GM11168 (cell line): Measurements from ENCODE around the gene SLC24A1.
"Not testable (repeated sequence)": the region's sequence is repeated elsewhere in the genome, so short reads cannot be mapped to it uniquely, and the experiment has no call there.

Source experiments
- in situ Hi-C: fragments of 300-500 bp; cut with MboI; formaldehyde crosslinking; loops from one replicate; pipeline ENCODE4 v1.12.0; 2022; ENCODE audit warnings: low sequenced_read_pairs; ENCODE audit not compliant: unreplicated experiment

Gene SLC24A1

DNA sequence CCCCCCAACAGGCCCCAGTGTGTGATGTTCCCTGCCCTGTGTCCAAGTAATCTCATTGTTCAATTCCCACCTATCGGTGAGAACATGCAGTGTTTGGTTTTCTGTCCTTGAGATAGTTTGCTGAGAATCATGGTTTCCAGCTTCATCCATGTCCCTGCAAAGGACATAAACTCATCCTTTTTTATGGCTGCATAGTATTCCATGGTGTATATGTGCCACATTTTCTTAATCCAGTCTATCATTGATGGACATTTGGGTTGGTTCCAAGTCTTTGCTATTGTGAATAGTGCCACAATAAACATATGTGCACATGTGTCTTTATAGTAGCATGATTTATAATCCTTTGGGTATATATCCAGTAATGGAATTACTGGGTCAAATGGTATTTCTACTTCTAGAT is 5.9 kb upstream of the SLC24A1 start:
- in situ Hi-C loops, result not testable (repeated sequence)

DNA sequence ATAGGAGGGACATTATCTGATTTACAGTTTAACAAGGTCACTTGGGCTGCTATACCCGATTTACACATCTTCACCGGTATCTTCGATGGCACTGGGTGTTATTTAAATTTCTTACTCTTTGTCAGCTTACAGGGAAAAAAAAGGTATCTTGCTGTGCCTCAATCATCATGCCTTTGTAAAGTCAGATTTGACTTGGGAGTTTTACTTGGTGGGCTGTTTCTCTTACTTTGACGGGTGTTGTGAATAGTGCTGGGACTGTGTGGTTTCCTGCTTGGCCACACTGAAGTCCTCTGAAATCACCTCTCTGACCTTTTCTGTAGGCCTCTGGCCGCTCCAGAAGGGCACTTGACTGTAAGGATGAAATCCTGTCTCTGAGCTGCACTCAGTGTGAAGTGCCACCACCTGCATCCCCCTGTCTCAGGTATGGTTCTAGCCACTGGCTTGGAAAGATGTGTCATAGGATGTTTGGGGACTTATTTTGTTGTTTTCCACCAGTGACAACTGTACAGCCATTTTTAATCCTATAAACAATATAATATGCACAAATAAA is 3.1 kb upstream of the SLC24A1 start:
- in situ Hi-C loops, result no loop called here

DNA sequence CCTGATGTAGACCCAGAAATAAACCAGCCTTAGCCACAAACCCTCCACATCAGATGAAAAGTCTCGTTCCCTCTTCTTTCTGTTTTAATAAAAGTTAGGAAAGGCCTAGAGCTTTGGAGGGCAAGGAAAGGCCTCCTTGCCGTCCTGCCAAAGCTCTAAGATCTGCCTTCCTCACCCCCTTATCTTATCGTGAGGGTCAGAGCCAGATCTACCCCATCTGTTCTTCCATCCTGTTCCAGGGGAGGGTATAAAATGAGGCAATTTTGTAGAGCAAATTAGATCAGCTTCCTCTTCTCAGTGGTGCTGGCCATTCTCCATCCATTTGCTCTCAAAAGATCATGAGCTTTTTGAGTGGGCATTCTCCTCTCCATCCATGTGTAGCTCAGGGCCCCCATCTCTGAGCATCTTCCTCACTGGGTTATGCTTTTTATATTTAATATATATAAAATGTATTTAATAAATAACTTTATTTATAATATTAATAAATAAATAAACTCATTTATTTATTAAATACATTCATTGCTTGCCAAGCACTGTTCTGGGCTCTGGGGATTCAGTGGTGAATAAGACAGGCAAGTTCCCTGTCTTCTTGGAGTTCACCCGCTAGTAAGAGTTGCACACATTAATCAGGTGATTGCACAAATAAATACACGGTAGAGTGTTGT is 2.0 kb upstream of the SLC24A1 start:
- in situ Hi-C loops, result no loop called here

DNA sequence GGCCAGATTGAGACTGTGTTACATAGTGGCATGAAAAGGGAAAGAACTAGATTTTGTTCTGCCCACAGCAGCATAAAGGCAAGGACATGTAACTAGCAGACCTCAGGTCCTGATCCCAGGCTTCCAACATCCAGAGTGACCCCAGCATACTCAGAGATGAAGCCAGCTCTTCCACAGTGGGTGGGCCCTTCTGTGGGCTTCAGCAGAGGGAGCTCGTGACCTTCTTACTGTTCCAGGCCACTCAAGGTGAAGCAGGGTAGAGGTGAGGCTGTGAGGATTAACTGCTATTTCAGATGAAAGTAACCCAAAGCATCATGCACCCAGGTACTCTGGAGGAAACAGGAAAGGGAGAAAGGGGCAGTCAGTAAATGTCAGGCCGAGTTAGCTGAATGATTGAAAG is 905 bp upstream of the SLC24A1 start:
- in situ Hi-C loops, result no loop called here

DNA sequence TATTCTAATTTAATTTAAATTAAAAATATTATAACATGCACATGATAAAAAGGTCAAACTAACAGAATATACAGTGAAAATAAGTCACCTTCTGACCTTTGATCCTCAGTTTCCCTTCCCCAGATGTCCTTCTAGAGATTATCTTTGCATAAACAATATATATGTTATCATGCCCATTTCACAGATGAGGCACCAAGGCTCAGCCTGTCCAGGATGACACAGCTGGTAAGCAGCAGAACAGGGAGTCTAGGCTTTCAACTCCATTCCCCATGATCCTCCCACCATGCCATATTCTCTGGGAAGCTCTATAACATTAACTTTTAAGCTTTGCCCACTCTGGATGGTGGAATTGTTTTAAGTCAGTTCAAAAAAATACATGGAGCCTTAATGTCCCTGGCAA is 1.4 kb downstream of the SLC24A1 start:
- in situ Hi-C loops, result no loop called here

DNA sequence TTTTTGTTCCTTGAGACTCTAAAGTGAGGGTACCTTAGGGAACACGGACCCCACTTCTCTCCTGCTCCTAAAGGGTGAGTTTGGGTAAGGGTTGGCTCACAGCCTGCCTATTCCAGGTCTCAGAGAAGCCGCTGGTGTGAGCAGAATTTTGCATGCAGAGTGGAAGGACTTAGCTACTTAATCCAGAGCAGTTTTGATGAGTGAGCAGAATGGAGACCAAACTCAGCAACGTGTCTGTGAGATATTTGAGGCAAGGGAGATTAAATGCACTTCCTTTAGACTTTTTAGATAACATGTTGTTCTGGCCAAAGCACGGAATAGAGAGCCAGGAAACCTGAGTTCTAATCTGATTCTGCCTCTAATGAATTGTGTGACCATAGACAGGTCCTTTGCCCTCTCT is 5.1 kb downstream of the SLC24A1 start:
- in situ Hi-C loops, result no loop called here

DNA sequence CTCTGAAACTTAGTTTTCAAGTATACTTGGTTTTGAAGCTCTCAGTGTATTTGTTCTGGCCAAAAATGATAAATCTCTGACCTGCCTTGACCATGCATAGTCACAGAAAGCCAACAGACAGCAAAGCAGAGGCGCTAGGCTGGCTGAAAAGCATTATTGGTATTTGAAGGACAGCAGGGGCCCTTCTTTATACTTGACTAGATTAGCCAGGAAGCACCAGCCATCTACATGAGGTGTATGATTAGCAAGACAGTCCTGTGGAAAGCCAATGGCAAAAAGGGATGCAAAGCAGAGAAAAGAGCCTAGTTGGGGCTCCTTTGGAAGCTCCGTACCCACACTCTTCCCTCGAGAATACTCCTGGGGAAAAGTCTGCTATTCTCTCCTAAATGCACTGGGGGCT is 7.8 kb downstream of the SLC24A1 start:
- in situ Hi-C loops, result no loop called here

DNA sequence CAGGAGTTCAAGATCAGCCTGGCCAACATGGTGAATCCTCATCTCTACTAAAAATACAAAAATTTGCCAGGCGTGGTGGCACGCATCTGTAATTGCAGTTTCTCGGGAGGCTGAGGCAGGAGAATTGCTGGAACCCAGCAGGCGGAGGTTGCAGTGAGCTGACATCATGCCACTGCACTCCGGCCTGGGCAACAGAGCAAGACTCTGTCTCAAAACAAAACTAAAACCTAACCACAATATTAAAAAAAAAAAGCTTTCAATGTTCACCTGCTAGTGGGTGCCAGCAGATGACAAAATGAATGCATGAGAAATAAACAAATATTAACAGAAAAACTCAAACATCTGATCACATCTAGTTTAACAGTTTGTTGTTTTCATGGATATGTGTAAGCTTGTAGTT is 9.0 kb downstream of the SLC24A1 start:
- in situ Hi-C loops, result no loop called here

DNA sequence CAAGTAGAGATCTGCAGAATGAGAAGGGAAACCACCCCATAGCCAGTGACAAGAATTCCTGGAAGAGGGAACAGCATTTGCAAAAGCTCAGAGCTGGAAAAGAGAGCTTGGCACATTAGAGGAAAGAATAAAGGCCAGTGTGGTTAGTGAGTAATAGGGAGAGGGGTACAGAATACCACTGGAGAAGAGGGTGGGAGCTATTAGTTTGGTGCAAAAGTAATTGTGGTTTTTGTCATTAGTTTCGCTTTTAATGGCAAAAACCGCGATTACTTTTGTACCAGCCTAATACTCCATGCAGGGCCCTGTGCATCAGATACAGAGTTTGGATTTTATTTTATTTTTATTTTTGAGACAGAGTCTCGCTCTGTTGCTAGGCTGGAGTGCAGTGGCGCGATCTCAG is 9.8 kb downstream of the SLC24A1 start:
- in situ Hi-C loops, result no loop called here

DNA sequence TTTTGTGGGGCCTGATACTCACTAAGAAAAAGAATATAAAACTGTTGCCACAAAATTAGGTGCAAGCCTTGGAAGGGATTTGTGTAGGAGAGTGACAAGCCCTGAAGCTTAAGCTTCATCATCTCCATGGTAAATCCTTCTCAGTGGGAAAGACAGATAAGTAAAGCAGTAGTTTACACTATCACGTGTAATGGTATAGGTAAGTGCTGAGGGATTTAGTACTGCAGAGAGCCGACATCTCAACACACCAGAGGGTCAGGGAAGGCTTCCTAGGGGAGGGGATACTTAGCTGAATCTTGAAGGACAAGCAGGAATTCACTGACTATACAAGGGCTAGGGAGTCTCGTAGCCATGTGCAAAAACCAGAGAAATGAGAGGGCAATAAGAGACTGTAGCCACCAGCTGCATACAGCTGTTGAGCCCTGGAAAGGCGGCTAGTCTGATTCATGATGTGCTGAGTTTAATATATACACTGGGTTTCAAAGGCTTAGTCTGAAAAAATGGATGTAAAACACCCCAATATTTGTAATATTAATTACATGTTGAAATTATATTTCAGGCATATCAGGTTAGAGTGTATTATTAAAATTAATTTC is 11.1 kb downstream of the SLC24A1 start:
- in situ Hi-C loops, result no loop called here

DNA sequence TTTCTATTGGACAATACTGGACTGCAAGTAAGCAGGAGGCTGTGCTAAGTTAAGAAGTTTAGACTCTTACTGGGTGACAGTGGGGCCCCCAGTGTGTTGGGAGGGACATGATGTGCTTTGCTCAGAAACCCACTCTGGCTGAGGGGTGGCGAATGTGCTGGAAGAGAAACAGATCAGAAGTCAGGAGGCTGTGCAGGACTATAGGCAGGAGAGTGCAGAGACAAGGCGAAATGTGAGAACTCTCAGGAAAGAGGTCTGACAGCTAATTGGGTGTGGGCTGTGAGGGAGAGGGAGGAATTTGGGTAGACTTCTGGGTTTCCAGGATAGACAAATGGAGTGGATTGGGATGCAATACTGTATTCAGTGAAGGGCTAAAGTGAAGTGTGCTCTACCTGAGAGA is 12.0 kb downstream of the SLC24A1 start:
- in situ Hi-C loops, result no loop called here

DNA sequence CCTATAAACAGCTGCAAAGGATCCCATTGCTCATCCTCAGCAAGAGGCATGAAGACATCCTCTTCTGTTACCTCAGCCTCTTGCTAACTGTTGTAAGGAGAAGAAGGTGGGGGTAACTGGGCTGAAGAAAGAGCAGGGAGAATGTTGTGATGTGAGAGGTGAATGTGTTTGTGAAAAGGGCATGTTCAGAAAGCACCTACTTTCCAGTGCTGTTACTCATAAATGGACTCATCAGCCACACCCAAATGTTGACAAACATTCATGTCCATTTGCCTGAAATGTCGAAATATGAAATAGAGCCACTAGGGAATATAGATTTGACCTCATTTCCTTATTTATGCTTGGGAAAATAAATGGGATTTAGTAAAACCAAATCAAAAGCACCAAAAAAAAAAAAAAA is 12.6 kb downstream of the SLC24A1 start:
- in situ Hi-C loops, result no loop called here

DNA sequence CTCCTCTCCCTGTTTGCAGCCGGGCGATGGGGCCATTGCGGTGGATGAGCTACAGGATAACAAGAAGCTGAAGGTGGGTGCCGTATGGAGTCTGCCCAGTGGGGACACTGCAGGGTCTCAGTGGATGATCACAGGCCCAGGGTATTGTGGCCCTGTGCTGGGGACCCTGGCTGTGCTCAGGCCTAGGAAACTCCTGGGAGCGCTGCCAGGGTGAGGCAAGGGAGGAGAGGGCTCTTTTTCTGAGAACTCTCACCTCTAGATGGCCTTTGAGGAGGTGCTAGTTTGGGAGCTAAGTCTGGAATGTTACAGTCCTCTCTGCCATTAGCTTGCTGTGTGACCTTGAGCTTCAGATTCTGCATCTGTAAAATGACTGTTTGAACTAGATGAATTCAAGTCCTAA is 16.4 kb downstream of the SLC24A1 start:
- in situ Hi-C loops, result no loop called here

DNA sequence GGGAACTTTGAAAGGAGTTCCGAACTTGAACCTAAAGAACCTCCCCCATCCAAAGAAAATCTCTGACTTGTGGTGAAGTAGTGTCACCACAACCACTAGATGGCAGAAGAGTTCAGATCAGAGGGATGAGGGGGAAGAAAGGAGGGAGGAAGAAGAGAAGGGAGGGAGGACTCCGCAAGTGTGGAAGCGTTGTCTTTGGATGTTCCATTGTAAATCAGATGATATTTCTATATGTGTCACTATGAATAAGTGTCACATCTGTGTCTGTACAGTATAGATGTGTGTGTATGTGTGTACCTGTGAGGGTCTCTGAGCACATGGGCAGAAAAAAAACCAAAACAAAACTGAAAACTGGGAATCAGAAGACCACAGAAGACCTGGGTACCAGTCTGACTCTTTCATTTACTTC is 16.9 kb downstream of the SLC24A1 start:
- in situ Hi-C loops, result no loop called here

DNA sequence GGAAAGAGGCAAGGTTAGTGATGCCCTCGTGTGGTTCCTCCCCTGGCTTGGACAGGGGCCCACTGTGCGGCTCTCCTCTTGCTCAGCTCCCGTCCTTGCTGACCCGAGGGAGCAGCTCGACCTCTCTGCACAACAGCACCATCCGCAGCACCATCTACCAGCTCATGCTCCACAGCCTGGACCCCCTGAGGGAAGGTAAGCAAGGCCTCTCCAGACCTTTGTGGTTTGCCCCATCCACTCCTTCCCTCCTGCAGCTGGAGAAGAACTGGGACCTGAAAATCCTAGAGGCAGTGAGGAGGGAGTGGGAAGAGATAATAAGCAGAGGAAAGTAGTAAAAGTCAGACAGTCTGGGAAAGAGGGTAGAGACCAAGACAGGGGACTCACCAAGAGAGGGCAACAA is 17.8 kb downstream of the SLC24A1 start:
- in situ Hi-C loops, result no loop called here

DNA sequence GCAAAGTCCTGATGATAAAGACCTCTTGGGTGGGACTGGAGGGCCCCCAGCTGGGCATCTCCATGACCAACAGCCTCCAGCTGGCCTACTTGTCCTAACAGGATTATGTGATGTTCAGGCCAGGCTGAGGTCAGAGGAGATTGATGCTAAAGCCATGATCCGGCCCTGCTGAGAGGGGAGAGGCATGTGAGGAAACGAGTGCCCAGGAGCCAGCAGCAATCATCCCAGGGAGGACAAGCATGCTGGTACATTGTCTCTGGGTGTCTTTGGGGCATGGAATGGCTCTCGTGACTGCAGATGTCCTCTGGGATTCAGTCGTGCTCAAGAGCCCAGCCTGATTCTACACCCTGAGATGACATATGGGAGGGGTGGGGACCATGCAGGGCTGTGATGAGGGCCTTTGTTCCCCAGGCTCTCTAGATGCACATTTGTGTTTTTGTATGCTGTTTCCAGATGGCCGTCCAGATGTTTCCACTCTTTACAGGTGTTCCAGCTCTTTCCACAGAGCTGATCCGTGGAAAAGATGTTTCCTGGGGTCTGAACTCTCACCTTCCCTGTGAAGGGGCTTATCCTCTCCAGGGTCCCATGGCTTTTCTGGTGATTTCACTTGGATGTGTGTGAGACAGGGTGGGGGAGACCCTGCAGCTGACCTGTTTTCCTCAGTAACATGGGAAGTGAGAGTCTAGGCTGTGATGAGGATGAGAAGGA is 20.2 kb downstream of the SLC24A1 start:
- in situ Hi-C loops, result loop anchor here (5.0 kb wide), 1 partner anchor 210 kb away; no protein-coding TSS in a partner anchor

DNA sequence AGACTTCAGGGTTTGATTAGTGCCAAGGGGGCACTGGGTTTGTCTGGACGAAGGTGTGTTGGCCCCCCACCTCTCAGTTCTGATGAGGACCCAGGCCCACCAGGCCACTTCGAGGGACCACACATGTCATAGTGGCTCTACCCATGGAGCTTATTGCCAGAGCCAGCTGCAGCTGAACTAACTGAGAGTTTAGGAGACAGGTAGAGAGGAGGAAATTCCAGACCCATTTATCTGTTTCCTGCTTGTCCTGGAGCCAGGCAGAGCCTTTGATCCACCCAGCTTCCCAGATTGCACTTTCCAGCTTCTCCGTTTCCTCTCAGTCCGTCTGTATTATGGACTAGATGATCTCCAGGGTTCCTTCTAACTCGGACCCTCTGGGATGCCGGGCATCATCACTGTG is 20.9 kb downstream of the SLC24A1 start:
- in situ Hi-C loops, result loop anchor here (5.0 kb wide), 1 partner anchor 210 kb away; no protein-coding TSS in a partner anchor

DNA sequence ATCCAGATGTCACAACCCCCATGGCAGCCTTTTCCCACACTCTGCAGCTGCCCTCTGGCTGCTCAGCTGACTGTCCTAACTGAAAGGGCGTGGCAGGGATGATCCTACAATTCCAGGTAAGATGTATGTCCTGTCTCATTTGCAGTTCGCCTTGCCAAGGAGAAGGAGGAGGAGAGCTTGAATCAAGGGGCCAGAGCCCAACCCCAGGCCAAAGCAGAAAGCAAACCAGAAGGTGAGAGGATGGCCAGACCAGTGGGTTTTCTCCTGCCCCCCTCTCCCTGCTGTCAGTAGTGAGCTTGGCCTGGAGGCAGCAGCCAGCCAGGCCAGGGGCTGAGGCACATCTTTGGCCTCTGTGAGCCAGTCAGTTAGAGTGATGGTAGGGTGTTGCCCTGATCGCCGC is 22.5 kb downstream of the SLC24A1 start:
- in situ Hi-C loops, result loop anchor here (5.0 kb wide), 1 partner anchor 208 kb away; no protein-coding TSS in a partner anchor

DNA sequence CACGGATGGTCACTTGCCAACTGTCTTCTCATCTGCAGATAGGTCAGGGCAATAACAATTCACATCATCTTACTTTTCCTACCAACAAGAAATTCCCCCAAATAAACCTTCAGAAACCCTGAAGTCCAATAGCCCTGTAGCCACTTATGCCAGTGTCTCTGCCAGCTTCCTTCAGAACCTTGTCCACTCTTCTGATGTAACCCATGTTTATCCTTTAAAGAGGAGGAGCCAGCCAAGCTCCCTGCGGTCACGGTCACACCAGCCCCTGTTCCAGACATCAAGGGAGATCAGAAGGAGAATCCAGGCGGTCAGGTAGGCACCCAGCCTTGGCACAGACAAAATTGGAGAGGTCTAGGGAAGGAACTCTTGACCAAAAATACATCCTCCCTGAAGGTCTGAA is 23.7 kb downstream of the SLC24A1 start:
- in situ Hi-C loops, result no loop called here

DNA sequence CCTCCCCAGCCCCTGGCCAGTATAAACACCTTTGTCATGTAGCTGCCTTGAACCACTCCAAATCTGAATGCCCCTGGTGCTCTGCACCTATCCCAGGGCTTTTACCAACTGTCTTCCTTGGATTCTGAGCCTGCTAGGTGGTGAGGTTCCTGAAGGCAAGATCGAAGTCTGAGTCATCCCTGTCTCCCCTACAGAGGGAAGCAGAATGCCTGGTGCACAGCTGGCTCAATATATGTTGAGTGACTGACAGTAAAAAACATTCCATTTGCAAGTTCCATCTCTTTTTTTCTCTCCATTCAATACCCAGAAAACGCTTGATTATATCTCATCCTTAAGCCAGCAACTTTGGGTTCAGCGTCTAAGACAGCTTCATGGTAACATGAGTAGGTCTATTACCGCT is 24.7 kb downstream of the SLC24A1 start:
- in situ Hi-C loops, result no loop called here

DNA sequence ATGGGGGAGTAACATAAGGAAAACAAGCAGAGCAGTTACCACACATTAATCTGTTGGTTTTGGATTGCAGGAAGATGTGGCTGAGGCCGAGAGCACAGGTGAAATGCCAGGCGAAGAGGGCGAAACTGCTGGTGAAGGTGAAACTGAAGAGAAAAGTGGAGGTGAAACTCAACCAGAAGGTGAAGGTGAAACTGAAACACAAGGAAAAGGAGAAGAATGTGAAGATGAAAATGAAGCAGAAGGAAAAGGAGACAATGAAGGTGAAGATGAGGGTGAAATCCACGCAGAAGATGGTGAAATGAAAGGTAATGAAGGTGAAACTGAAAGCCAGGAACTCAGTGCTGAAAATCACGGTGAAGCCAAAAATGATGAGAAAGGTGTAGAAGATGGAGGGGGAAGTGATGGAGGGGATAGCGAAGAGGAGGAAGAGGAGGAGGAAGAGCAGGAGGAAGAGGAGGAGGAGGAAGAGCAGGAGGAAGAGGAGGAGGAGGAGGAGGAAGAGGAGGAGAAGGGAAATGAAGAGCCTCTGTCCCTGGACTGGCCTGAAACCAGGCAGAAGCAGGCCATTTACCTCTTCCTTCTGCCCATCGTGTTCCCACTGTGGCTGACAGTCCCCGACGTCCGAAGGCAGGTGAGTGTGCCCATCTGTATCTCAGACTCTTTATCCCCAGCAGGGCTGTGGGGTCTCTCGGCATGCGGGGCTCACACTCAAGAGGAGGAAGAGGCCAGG is 28.7 kb downstream of the SLC24A1 start:
- in situ Hi-C loops, result no loop called here
